Suprapubic skin (tissue), 4 donors: ENCODE data around the gene WDFY4. TPM values are rescaled to one million over a fixed set of nuclear protein-coding genes. Genes with fewer than 3 reads are reported as not detected.
A peak's percentile ranks its signal among the peaks of the same experiment; 100 is the strongest.

Source experiments
- DNase-seq, 2 donors: peaks; one replicate each; pipeline ENCODE4 v3.0.0-alpha.2; 2019; ENCODE audit warnings: low spot score in 2 of 2
- H3K27ac ChIP-seq: fragments of 200-600 bp; sonication (generic); one replicate; pipeline ENCODE4 v1.5.1; 2019
- H3K27me3 ChIP-seq: fragments of 200-600 bp; sonication (generic); one replicate; pipeline ENCODE4 v1.5.1; 2019
- H3K36me3 ChIP-seq: fragments of 200-600 bp; sonication (generic); one replicate; pipeline ENCODE4 v1.5.1; 2019
- H3K4me1 ChIP-seq: fragments of 200-600 bp; sonication (generic); one replicate; pipeline ENCODE4 v1.5.1; 2019
- H3K4me3 ChIP-seq: fragments of 200-600 bp; sonication (generic); one replicate; pipeline ENCODE4 v1.5.1; 2019; ENCODE audit warnings: mild to moderate bottlenecking
- H3K9me3 ChIP-seq: fragments of 200-600 bp; sonication (generic); one replicate; pipeline ENCODE4 v1.5.1; 2019
- EP300 ChIP-seq: sonication (generic); formaldehyde crosslinking; IDR thresholded peaks from one replicate; pipeline ENCODE4 v1.6.1; 2017; ENCODE audit warnings: antibody characterized with exemption
- POLR2A ChIP-seq, 2 donors: fragments of 450-650 bp; IDR thresholded peaks; one replicate each; pipeline ENCODE4 v1.6.1; 2017; ENCODE audit warnings: antibody characterized with exemption in 2 of 2, mild to moderate bottlenecking in 2 of 2, moderate library complexity in 2 of 2
- POLR2AphosphoS5 ChIP-seq, 3 donors: sonication (generic); formaldehyde crosslinking; IDR thresholded peaks; one replicate each; pipeline ENCODE4 v1.6.1; 2017; ENCODE audit warnings: antibody characterized with exemption in 3 of 3
- WGBS: methylation state at CpG from one replicate; pipeline ENCODE4 v1.1.5; 2018; 5-methylcytosine and 5-hydroxymethylcytosine counted together
- total RNA-seq, 4 donors: library from RNA; depleted of rRNA; stranded (reverse); fragments of >200 nt; gene quantifications; one replicate each; pipeline ENCODE4 v1.1.0, GENCODE V29; 2016
- TF ChIP-seq, protein P1 (sequence below), 2 donors: fragments of 200-600 bp in 1 of 2; fragments of 450-650 bp in 1 of 2; sonication (generic) in 1 of 2; IDR thresholded peaks; one replicate each; pipeline ENCODE4 v1.5.1; 2016 to 2019; ENCODE audit warnings: antibody characterized with exemption in 2 of 2, mild to moderate bottlenecking in 1 of 2, moderate library complexity in 1 of 2

WDFY4 gene
- total RNA-seq, 4 donors from 2014 or later: 0.57 to 2.9 (median 1.0) TPM

GRCh38 chr10:48656914-48657305 is 27.8 kb upstream of the WDFY4 start:
- WGBS: 80% methylated on average over 2 of the region's 10 CpGs
- Histone ChIP-seq H3K36me3 (no peaks in the 10 kb centered on the region), H3K27me3 (peaks cover 15% of the 10 kb centered on the region), H3K27ac (no peak overlapping the region), H3K9me3 (no peaks in the 10 kb centered on the region), H3K4me3 (peak overlapping the region; percentile 44), H3K4me1 (peaks cover 19% of the 10 kb centered on the region)
- no peak for DNase-seq
- TF ChIP-seq POLR2AphosphoS5 (IDR thresholded peaks at IDR 0.05): no peak
- TF ChIP-seq, protein P1, sequence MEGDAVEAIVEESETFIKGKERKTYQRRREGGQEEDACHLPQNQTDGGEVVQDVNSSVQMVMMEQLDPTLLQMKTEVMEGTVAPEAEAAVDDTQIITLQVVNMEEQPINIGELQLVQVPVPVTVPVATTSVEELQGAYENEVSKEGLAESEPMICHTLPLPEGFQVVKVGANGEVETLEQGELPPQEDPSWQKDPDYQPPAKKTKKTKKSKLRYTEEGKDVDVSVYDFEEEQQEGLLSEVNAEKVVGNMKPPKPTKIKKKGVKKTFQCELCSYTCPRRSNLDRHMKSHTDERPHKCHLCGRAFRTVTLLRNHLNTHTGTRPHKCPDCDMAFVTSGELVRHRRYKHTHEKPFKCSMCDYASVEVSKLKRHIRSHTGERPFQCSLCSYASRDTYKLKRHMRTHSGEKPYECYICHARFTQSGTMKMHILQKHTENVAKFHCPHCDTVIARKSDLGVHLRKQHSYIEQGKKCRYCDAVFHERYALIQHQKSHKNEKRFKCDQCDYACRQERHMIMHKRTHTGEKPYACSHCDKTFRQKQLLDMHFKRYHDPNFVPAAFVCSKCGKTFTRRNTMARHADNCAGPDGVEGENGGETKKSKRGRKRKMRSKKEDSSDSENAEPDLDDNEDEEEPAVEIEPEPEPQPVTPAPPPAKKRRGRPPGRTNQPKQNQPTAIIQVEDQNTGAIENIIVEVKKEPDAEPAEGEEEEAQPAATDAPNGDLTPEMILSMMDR (IDR thresholded peaks at IDR 0.05): no peak
- no peak for TF ChIP-seq POLR2A (IDR thresholded peaks at IDR 0.05)
- no peak for TF ChIP-seq EP300

DNA sequence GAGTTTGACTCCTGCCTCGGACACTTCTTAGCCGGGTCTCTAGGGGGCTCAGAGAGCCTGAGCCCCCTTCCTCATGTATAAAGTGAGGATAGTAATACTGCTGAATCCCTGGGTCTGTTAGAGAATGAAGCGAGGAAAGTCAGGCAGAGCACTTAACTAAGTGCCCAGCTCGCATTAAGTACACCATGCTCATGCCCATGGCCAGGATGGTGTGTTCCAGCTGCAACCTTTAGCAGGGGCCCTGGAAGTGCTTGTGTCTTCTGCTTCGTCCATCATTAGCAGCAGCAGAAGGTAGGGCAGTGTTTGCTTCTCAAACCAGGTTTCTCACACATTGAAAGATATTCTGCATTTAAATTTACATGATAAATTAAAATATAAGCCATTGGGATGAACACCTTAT is 27.3 kb upstream of the WDFY4 start:
- no peak overlapping the region for H3K4me3 ChIP-seq
- no peaks in the 10 kb centered on the region for H3K36me3 ChIP-seq
- H3K9me3 ChIP-seq: no peaks in the 10 kb centered on the region
- 54% methylated on average over 3 of the region's 5 CpGs for WGBS
- TF ChIP-seq EP300: no peak
- TF ChIP-seq, protein P1 (IDR thresholded peaks at IDR 0.05): no peak
- TF ChIP-seq POLR2A (IDR thresholded peaks at IDR 0.05): no peak
- no peak for TF ChIP-seq POLR2AphosphoS5 (IDR thresholded peaks at IDR 0.05)
- peaks cover 15% of the 10 kb centered on the region for H3K27me3 ChIP-seq
- no peak for DNase-seq
- H3K4me1 ChIP-seq: peaks cover 19% of the 10 kb centered on the region
- H3K27ac ChIP-seq: no peak overlapping the region

- Histone ChIP-seq H3K9me3 (no peaks in the 10 kb centered on the region), H3K27ac (no peak overlapping the region), H3K4me1 (peaks cover 19% of the 10 kb centered on the region), H3K4me3 (no peak overlapping the region), H3K36me3 (no peaks in the 10 kb centered on the region), H3K27me3 (peaks cover 15% of the 10 kb centered on the region)
- peak in 1 of 2 donors; percentile 80 for DNase-seq
- TF ChIP-seq EP300: no peak
- TF ChIP-seq, protein P1 (IDR thresholded peaks at IDR 0.05): peak; percentile 57 to 87
- 36% methylated on average over 19 of the region's 19 CpGs for WGBS
These were observed 26.3 kb upstream of the WDFY4 start for GRCh38 chr10:48658243-48658974.

GRCh38 chr10:48658975-48659269 is 25.8 kb upstream of the WDFY4 start:
- H3K27me3 ChIP-seq: peaks cover 15% of the 10 kb centered on the region
- H3K9me3 ChIP-seq: no peaks in the 10 kb centered on the region
- H3K27ac ChIP-seq: no peak overlapping the region
- DNase-seq: no peak
- WGBS: 82% methylated on average over 9 of the region's 9 CpGs
- no peak overlapping the region for H3K4me3 ChIP-seq
- H3K4me1 ChIP-seq: peaks cover 19% of the 10 kb centered on the region
- no peaks in the 10 kb centered on the region for H3K36me3 ChIP-seq
- TF ChIP-seq EP300 (no peak), POLR2A (IDR thresholded peaks at IDR 0.05) (no peak), POLR2AphosphoS5 (IDR thresholded peaks at IDR 0.05) (no peak)
- TF ChIP-seq, protein P1 (IDR thresholded peaks at IDR 0.05): no peak

DNA sequence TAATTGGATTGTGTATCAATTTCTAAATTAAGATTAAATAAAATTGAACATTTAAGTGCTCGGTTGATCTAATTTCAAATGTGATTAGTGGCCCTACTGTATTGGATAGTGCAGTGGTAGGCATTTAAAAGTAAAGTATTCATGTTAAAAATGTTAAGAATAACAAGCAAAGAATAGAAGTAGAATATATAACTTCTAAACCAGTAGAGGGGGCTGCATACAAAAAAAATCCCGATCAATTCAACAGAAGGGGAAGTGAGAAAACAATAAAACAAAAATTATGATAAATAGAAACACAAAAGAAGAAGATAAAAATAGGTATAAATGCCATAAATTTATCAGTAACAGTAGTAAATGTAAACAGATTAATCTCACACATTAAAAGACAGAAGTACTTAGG is 24.9 kb upstream of the WDFY4 start:
- DNase-seq: no peak
- H3K27me3 ChIP-seq: peaks cover 15% of the 10 kb centered on the region
- TF ChIP-seq EP300 (no peak), POLR2AphosphoS5 (IDR thresholded peaks at IDR 0.05) (no peak), POLR2A (IDR thresholded peaks at IDR 0.05) (no peak)
- TF ChIP-seq, protein P1 (IDR thresholded peaks at IDR 0.05): no peak
- peaks cover 19% of the 10 kb centered on the region for H3K4me1 ChIP-seq
- no peak overlapping the region for H3K4me3 ChIP-seq
- H3K9me3 ChIP-seq: no peaks in the 10 kb centered on the region
- WGBS: 40% methylated on average over 2 of the region's 2 CpGs
- no peak overlapping the region for H3K27ac ChIP-seq
- no peaks in the 10 kb centered on the region for H3K36me3 ChIP-seq
